NCI-H748 (cell line): ENCODE measurements around the gene IGSF10.

Experiments
- DNase-seq: peaks from one replicate; lab custom pipeline; 2025; ENCODE audit not compliant: unreplicated experiment; lab: John Stamatoyannopoulos, UW

Gene IGSF10

DNA sequence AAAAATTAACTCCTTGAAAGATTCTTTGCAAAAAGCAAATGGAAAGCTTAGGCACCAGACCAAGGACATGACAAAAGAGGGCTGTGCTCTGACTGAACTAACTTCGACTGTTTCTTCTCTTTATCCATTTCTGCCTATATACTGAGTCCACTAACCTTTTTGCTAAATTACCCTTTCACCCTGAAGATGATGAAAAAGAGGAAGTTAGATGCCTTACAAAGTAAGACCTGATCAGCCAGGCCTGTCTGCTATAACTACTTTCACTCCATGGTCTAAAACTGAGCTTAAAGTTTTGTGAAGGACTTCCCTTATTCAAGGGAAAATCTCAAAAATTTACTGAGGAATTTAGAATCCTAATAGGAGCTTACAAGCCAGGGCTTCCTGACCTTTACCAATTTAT lies 6.2 kb upstream of the IGSF10 start:
- no peak for DNase-seq

DNA sequence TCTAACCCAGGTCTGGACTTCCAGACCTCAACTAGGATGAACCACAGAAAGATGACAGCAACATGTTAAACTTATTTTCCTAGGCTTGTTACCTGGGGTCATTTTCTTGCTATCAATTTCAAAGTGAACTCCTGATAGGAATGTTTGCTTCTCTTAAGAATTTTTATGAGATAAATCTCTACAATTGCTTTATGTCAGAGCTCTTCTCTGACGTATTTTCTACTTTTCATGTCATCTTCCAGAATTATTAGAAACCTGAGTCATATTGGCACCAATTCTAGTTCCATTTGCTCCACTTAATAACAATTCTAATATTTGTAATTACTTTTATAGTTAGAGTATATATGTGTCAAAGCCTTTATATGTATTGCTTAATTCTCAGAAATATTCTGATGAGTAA lies 2.1 kb upstream of the IGSF10 start:
- no peak for DNase-seq

DNA sequence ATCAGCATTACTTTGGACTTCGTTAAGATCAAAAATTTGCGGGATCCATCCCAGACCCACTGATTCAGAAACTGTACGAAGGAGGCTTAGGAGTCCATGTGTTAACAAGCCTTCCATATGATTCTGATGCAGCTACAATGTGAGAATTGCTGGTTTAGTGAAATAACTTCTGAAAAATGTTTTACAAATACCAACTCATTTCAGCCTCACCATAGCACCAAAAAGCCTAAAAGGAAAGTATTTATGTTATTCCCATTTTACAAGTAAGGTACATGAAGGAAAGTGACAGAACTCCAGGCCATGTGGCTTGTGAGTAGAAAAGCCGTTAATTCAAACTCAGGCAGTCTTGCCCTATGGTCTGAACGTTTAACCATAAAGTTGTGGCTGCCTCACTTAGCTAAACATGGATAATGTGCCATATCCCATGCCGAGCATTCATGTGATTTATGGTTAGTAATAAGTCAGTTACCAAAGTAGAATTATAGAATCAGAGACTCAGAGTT lies 1.5 kb upstream of the IGSF10 start:
- no peak for DNase-seq

DNA sequence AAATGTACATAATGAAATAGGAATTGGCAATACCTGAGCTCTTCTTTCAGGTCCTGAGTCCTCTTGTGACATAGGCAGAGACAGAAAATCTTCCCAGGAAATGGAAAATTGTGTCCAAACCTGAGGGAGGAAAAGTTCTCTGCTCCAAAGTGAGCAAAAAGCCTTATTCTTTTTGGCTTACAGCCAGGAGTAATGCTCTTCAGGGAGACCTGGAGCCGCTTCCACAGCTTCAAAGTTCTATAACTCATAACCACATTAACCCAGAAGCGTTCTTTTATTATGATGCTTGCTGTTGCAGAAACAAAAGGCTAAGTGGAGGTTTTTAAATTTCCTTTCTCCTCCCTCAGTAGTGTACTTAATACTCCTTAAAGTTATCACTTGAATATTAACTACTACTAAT lies 633 bp downstream of the IGSF10 start:
- no peak for DNase-seq

GRCh38 chr3:151459358-151459757 lies 1.5 kb downstream of the IGSF10 start:
- no peak for DNase-seq

GRCh38 chr3:151456065-151456464 lies 4.8 kb downstream of the IGSF10 start:
- no peak for DNase-seq

GRCh38 chr3:151452841-151453240 lies 8.0 kb downstream of the IGSF10 start:
- no peak for DNase-seq

- no peak for DNase-seq
Observed at GRCh38 chr3:151452368-151452767, 8.5 kb downstream of the IGSF10 start.

DNA sequence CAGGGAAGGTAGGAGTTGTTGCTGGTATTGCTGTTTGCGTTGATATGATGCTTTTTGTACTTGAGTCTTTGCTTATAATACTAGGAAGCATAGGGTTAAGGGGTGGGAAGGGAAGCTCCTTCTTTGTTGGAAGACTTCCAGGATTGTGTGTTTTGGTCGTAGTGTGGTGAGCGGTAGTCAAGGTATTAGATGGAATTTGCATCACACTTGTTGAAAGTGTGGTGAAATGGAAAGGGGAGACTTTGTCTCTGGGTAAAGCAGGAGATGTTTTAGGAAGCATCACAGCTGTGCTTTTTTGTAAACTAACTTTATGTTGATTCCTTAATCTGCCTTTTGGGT lies 14.9 kb downstream of the IGSF10 start:
- no peak for DNase-seq

- no peak for DNase-seq
Observed at GRCh38 chr3:151445273-151446001, 15.4 kb downstream of the IGSF10 start.

DNA sequence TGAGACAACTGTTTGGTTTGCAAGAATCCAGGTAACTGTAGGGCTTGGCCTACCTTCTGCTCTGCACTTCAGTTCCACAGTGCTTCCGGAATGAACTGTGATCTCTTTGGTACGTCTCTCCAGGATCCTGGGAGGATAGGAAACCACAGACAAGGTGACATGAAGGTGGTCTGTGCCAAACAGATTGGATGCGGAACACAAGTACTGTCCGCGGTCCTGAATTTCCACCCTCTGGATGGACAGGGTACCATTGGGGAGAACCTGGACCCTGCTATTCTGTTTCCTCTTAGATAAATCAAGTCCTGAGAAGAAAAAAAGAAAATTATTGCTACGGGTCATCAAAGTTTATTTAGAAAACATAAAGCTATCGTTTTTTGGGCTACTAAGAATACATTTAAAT lies 17.3 kb downstream of the IGSF10 start:
- no peak for DNase-seq

DNA sequence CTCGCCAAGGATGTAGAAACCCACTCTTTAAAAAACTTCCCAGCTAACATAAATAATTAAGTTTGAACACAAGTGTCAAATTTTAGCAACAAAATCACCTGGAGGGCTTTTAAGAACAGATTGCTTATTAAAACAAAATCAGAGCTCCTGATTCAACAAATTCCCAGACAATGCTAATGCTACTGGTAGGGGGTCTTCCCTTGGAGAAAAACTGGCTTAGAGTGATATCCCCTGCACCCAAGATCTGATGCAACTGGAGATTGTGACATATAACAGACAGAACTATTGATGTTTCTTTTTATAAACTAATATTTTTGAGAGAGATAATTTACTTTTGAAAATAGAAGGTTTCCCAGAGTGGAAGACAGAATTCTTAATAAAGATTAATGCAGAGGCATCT lies 19.9 kb downstream of the IGSF10 start:
- no peak for DNase-seq

- peak; percentile 64 for DNase-seq
Observed at GRCh38 chr3:151439652-151440125, 21.2 kb downstream of the IGSF10 start.

GRCh38 chr3:151437906-151438305 lies 23.0 kb downstream of the IGSF10 start:
- no peak for DNase-seq

DNA sequence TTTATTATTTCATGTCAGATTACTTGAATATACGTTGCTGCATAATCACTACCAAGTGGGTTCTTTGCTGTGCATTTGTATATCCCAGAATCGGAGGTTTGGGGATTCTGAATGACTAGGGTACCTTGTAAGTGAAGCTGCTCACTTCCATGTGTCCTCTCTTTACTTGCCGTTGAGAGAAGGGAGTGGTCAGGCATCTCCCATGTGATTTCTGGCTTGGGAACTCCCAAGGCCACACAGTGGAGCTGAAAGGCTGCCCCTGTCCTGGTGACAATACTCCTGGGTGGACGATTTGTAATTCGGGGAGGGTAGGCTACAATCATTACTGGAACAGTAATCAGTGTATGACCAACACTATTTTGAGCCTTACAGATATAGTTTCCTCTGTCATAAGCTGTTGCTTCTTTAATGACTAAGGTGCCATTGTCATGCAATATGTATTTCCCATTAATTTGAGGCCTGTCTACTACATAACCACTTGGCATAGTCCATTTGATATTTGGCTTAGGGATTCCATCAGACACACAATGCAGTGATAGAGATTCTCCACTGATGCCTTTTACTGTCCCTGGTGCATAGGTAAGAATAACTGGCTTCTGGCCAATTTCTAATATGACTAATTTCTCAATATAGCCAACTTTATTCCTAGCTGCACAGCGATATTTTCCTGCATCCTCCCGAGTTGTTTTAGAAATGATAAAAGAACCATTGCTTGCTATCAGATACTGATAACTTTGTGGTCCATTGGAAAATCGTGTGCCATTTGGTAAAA lies 24.0 kb downstream of the IGSF10 start:
- no peak for DNase-seq

DNA sequence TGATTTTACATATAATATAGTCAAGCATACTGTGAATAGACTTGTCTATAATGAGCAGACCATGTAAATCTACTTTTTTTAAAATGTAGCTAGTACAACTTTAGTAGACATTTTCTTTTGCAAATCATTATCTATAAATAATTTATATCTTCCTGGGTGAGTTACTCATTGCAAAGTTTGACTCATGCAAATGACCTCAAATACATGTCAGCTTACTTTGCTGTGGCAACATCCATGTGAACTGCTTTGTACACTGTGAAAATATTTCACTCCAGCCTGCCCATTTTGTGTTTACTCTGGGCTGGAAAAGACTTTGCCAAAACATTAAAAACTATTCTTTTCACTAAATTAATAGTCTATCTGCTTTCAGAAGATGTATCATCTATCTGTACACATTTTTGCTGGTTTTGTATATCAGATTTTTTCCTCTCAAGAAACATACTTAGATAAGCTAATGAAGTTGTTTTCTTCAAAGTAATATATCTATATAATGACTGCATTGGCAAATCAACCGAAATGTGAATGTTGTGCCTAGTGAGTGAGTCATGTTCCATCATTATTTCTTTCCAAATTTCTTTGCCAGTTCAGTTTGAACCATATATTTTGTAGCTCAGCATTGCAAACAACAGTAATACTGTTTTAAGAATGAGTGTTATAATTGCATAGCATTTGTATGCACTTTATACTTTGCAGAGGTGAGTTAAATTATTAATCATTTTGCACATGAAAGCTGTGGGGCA lies 26.5 kb downstream of the IGSF10 start:
- no peak for DNase-seq

DNA sequence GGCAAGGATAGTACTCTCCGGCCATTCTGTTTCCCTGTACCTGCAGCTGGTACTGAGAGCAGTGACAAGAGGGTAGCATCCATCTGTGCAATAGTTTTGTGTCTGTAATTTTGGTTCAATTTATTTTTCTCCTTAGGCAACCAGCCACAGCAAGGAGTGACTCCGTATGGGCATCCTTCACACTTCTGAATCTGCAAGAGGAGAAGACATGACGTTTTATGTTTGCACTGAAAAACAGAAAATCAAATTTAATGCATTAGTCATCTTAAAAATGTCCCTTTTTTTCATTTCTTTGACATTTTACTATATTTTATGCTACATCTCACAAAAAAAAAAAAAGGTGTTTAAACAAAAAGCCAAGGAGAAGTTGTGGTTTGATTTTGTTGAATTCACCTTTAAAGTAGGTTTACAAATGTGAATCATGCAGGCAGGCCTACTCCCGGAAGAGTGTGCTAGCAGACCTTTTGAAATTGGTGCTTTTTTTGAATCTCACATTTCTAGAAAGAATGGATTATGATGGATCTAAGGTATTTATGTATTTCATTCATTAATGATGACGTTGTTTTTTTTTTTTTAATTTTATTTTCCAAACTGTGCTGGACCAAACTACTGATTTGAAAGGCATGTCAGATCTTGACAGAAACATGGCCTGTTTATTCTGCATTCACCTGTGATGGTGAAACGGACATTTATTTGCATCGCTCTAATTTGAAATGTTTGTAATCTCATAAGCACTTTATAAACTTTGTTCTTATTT lies 28.1 kb downstream of the IGSF10 start:
- no peak for DNase-seq

DNA sequence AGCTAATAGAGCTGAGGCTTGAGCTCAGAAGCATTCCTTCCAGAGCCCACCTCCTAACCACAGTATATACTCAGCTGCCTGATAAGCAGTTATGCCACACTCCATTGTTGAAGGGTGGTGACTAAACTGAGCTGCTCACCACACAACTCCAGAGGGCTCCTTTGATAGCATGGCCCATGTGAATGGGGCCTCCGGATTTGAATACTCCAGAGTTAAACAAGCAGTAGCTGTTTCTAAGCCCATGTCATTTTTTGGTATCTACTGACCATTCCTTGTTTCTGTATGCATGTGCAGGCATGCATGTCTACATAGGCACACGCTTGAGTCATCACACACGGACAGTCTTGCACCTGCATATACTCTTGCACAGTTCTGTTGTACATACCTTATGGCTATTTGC lies 28.9 kb downstream of the IGSF10 start:
- no peak for DNase-seq

DNA sequence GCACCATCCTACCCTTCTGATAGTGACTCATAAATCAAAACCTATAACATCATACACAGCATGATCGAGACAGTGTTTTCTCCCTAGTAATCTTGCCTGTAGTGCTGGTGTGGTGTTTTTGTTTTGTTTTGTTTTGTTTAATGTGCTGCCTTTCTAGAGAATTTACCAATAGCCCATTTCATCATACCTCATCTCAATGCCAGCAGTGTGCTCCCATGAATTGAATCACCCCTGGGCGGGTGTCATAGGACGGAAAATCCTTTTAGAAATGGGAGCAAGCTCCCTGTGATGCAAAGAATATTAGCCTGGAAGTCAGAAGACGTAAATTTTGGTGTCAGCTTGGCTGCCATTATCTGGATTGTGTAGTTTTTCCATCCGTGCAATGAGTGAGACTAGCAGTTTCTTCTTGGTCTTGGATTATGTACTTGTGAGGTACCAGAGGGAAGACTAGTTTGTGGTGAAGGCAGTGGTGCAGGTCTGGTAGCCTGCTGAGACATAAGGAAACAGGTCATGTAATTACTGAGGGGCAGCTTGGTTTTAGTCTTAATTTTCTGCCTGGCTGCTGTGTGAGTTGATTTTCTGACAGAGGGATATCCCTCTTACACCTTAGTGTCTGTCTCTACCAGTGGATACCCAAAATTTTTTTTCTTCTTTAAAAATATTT lies 29.9 kb downstream of the IGSF10 start:
- DNase-seq: no peak

DNA sequence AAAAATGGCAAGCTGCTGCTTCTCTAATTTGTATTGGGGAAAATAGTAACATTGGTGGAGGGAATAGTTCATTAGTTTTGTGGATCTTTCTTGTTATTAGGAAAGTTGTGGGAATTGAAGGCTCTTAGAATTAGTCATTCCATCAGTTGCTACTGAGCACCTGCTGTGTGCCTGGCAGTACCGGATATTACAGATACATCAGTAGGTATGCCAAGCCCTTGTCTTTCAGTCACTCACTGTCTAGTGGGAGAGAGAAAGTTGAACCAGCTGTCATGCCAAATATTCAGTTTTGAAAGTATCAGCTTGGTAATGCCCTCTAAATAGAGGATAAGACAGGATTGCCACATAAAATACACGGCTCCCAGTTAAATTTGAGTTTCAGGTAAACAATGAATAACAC lies 32.5 kb downstream of the IGSF10 start:
- no peak for DNase-seq

DNA sequence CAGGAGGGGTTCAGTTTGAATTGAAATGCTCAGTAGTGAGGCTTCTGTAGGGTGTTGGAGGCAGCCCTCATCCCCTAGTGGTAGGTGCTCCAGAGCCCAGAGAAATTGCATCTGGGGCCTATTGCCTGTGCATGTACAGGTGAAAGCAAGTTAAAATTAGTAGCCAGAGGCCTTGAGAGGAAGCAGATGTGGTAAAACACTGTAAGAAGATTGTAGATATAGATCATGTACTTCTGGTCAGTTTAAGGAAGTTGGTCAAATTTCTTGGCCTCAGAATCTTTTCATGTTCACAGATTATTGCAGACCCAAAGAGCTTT lies 34.6 kb downstream of the IGSF10 start:
- DNase-seq: no peak
